ENCODE results near the gene FOXD4L6.
"Not testable (repeated sequence)": the region's sequence is repeated elsewhere in the genome, so short reads cannot be mapped to it uniquely, and the experiment has no call there.

The FOXD4L6 gene

DNA sequence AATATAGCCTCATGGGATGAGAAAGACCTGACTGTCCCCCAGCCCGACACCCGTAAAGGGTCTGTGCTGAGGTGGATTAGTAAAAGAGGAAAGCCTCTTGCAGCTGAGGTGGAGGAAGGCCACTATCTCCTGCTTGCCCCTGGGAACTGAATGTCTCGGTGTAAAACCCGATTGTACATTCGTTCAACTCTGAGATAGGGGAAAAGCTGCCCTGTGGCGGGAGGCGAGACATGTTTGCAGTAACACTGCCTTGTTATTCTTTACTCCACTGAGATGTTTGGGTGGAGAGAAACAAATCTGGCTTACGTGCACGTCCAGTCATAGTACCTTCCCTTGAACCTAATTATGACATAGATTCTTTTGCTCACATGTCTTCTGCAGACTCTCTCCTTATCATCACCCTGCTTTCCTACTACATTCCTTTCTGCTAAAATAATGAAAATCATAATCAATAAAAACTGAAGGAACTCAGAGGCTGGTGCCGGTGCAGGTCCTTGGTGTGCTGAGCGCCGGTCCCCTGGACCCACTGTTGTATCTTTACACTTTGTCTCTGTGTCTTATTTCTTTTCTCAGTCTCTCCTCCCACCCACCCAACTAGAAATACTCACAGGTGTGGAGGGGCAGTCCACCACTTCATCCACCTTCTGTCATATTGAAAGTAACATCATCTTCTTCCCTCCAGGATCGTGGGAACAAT lies 22.8 kb downstream of the FOXD4L6 start:
- not testable (repeated sequence) for DNase-seq (ENCODE audit: low read depth); H3K4me3 ChIP-seq (ENCODE audit: low read length)

- not testable (repeated sequence) for DNase-seq (ENCODE audit: low read depth); H3K4me3 ChIP-seq (ENCODE audit: low read length)
Observed at GRCh38 chr9:41104542-41104941, 23.9 kb downstream of the FOXD4L6 start.

- not testable (repeated sequence) for H3K4me3 ChIP-seq (ENCODE audit: low read length)
- peak; percentile 10 for DNase-seq (ENCODE audit: low read depth)
Observed at GRCh38 chr9:41100508-41100907, 28.0 kb downstream of the FOXD4L6 start.

GRCh38 chr9:41098759-41099158 lies 29.7 kb downstream of the FOXD4L6 start:
- DNase-seq (ENCODE audit: low read depth): peak; percentile 34
- H3K4me3 ChIP-seq (ENCODE audit: low read length): not testable (repeated sequence)

GRCh38 chr9:41095060-41095459 lies 33.4 kb downstream of the FOXD4L6 start:
- not testable (repeated sequence) for H3K4me3 ChIP-seq (ENCODE audit: low read length); DNase-seq (ENCODE audit: low read depth)

- DNase-seq (ENCODE audit: low read depth): not testable (repeated sequence)
Observed at GRCh38 chr9:41094010-41094773, 34.3 kb downstream of the FOXD4L6 start.

DNA sequence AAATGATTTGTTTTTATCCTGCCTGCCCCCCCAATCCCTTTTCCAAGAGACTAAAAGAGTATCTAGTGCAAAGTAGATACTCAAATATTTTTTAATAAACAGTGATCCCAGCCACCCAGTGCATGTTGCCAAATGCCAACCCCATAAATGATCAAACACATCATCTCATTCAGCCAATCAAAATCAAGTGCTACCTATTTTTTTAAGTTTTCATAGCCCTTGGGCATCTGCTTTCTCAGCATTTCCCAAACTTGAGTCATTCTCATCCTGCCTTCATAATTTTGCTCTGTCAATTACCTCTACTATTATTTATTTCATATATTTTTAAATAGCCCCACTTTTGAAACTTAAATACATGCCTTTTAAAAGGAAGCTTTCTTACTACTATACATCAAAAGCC lies 37.6 kb downstream of the FOXD4L6 start:
- not testable (repeated sequence) for DNase-seq (ENCODE audit: low read depth); H3K4me3 ChIP-seq (ENCODE audit: low read length)

More at GRCh38 chr9:41094010-41094773, 34.3 kb downstream of the FOXD4L6 start:
- not testable (repeated sequence) for H3K4me3 ChIP-seq (ENCODE audit: low read length)

GRCh38 chr9:41090386-41090785 lies 38.1 kb downstream of the FOXD4L6 start:
- not testable (repeated sequence) for H3K4me3 ChIP-seq (ENCODE audit: low read length); DNase-seq (ENCODE audit: low read depth)

DNA sequence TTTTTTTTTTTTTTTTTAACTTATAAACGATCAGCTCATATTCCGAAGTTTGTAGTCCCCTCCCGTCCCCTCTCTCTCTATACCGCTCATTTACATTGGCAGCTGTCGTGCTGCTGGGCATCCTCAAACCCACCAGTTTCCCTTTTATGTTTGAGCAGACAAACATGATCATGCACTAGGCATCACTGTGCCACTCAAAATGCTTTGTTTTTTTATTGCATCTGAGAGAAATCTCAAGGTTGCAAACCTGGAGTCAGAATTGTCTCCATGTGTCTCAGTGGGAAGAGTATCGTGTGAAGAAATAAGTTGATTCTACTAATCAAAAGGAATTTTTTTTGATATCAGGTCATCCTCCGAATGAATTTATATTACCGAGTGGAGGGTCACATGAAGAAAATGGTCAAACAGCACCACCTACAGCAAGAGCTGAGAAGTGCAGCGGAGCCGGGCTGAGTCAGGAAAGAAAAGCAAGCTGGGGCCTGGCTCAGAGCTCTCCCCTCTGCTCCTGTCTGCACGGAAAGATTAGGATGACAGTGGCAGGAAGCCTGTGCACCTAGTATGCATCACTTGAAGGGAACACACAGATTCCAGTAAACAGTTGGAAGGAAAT lies 39.9 kb downstream of the FOXD4L6 start:
- not testable (repeated sequence) for H3K4me3 ChIP-seq (ENCODE audit: low read length); DNase-seq (ENCODE audit: low read depth)
- TF ChIP-seq, protein P1, sequence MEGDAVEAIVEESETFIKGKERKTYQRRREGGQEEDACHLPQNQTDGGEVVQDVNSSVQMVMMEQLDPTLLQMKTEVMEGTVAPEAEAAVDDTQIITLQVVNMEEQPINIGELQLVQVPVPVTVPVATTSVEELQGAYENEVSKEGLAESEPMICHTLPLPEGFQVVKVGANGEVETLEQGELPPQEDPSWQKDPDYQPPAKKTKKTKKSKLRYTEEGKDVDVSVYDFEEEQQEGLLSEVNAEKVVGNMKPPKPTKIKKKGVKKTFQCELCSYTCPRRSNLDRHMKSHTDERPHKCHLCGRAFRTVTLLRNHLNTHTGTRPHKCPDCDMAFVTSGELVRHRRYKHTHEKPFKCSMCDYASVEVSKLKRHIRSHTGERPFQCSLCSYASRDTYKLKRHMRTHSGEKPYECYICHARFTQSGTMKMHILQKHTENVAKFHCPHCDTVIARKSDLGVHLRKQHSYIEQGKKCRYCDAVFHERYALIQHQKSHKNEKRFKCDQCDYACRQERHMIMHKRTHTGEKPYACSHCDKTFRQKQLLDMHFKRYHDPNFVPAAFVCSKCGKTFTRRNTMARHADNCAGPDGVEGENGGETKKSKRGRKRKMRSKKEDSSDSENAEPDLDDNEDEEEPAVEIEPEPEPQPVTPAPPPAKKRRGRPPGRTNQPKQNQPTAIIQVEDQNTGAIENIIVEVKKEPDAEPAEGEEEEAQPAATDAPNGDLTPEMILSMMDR (conservative IDR thresholded peaks at IDR 0.05; ENCODE audit: low read length): peak; percentile 38

DNA sequence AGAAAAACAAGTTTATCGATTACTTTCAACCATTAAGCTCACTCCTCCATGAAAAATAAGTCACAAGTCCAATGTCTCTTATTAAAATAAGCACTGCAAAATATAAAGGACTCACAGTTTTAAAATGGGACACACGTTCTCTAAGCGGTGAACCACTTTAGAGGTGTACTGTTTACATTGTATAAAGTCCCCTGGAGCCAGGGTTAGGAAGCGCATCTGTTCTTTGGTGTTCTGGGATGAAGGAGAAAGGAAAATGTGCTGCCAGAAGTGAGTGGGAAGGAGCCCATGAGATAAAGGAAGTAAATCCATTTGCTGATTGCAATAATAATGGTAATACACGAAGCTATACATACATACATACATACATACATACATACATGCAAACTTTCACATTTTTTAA lies 40.6 kb downstream of the FOXD4L6 start:
- not testable (repeated sequence) for H3K4me3 ChIP-seq (ENCODE audit: low read length); DNase-seq (ENCODE audit: low read depth)

DNA sequence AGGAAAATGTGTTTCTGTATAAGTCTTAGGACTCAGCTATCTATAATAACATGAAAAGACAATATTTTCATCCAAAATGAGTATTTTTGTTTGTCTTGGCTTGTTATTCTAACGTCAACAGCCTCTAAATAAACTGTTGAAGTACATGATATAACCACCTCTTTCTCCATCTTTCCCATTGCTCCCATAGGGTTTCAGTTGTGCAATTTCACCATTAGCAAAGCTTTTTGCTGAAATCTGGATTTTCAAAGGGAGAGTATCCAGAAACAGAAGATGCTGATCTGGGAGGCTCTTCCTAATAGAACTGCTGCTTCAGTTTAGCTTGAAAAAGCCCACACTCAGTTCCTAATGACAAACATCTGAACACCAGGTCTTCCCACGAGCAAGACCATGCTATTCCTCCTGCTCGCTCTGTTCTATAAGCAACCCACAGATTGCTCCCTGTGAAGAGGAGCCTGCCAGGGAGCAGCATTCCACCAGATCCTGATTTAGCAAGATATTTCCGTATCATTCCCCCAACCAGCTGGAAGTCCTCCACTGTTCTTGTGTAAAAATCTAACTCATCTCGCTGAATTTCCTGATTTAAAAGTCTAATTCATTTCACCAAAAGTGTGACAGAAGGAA lies 41.2 kb downstream of the FOXD4L6 start:
- DNase-seq (ENCODE audit: low read depth): peak; percentile 74
- not testable (repeated sequence) for H3K4me3 ChIP-seq (ENCODE audit: low read length)

GRCh38 chr9:41086685-41087084 lies 41.8 kb downstream of the FOXD4L6 start:
- H3K4me3 ChIP-seq (ENCODE audit: low read length); DNase-seq (ENCODE audit: low read depth): not testable (repeated sequence)

DNA sequence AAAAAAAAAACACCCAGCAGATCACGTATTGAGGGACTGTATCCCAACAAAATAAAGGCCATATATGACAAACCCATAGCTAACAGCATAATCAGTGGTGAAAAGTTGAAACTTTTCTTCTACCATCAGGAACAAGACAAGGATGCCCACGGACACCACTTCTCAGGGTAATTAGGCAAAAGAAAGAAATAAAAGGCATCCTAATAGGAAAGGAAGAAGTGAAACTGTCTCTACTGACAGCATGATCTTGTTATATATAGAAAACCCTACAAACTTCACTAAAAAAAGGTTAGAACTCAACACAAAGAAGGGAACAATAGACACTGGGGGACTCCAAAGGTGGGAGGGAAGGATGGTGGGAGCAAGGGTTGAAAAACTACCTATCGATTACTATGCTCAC lies 42.3 kb downstream of the FOXD4L6 start:
- not testable (repeated sequence) for H3K4me3 ChIP-seq (ENCODE audit: low read length); DNase-seq (ENCODE audit: low read depth)

GRCh38 chr9:41082358-41082757 lies 46.1 kb downstream of the FOXD4L6 start:
- DNase-seq (ENCODE audit: low read depth); H3K4me3 ChIP-seq (ENCODE audit: low read length): not testable (repeated sequence)

- H3K4me3 ChIP-seq (ENCODE audit: low read length); DNase-seq (ENCODE audit: low read depth): not testable (repeated sequence)
Observed at GRCh38 chr9:41079464-41079863, 49.0 kb downstream of the FOXD4L6 start.

- H3K4me3 ChIP-seq (ENCODE audit: low read length): not testable (repeated sequence)
- peak; percentile 35 for DNase-seq (ENCODE audit: low read depth)
Observed at GRCh38 chr9:41077586-41077985, 50.9 kb downstream of the FOXD4L6 start.

Measured in AG10803 (cell line).